ENCODE data around the gene GPR61.

GPR61 gene

GRCh38 chr1:109573785-109574184 is 34.1 kb downstream of the GPR61 start:
- no peak overlapping the region for H3K27ac ChIP-seq (ENCODE audit: extremely low read depth, low read depth, low read length)
- H3K4me3 ChIP-seq (ENCODE audit: low read depth, low read length): no peak overlapping the region
- no peak for TF ChIP-seq HOXC10 (CRISPR knock-in tag; IDR thresholded peaks at IDR 0.05)
- TF ChIP-seq ZNF747 (tag by site-specific recombination; IDR thresholded peaks at IDR 0.05): no peak
- TF ChIP-seq ZNF639 (tag by site-specific recombination; IDR thresholded peaks at IDR 0.05): no peak
- no peak for TF ChIP-seq ZNF10 (tag by site-specific recombination; IDR thresholded peaks at IDR 0.05)
- TF ChIP-seq GLI2 (tag by site-specific recombination; IDR thresholded peaks at IDR 0.05; ENCODE audit: borderline replicate concordance, low read depth): no peak
- TF ChIP-seq ZNF18 (tag by site-specific recombination; IDR thresholded peaks at IDR 0.05): no peak
- TF ChIP-seq ZNF2 (tag by site-specific recombination; IDR thresholded peaks at IDR 0.05): no peak
- no peak for TF ChIP-seq ZNF23 (tag by site-specific recombination; IDR thresholded peaks at IDR 0.05; ENCODE audit: borderline replicate concordance)
- CTCF ChIA-PET: interaction anchor here (0.6 kb wide), 2 partner anchors 234 to 877 kb away, joined by 3 to 4 read pairs; partner anchors contain the start of gene PROK1
- POLR2A ChIA-PET: interaction anchor here (1.7 kb wide), 1 partner anchor 26 kb away, joined by 5 read pairs; the partner anchor contains the start of gene GNAI3
- peaks cover 24% of the 10 kb centered on the region for H3K4me1 ChIP-seq (ENCODE audit: control insufficient read depth, insufficient read depth, low read length)
- H3K36me3 ChIP-seq (ENCODE audit: control insufficient read depth in 2 of 2, insufficient read depth in 1 of 2, low read length in 2 of 2): peaks cover 7 to 20% of the 10 kb centered on the region in 2 experiments
- no peaks in the 10 kb centered on the region for H3K9me3 ChIP-seq (ENCODE audit: control insufficient read depth, insufficient read depth, low read depth, low read length)

GRCh38 chr1:109578947-109579443 is 39.3 kb downstream of the GPR61 start:
- H3K27ac ChIP-seq (ENCODE audit: extremely low read depth, low read depth, low read length): no peak overlapping the region
- ChIA-PET CTCF (interaction anchor here (0.6 to 0.9 kb wide), 2 partner anchors 23 to 61 kb away, joined by 3 to 4 read pairs; no protein-coding TSS in a partner anchor), POLR2A (interaction anchor here (1.2 kb wide), 1 partner anchor 30 kb away, joined by 5 read pairs; the partner anchor contains the start of gene GNAI3)
- H3K9me3 ChIP-seq (ENCODE audit: control insufficient read depth, insufficient read depth, low read depth, low read length): no peaks in the 10 kb centered on the region
- no peaks in the 10 kb centered on the region; the same call in 1 of the 2 replicates for H3K4me1 ChIP-seq (ENCODE audit: control insufficient read depth, insufficient read depth, low read length)
- no peak for TF ChIP-seq ZSCAN18 (tag by site-specific recombination; IDR thresholded peaks at IDR 0.05)
- TF ChIP-seq ZNF10 (tag by site-specific recombination; IDR thresholded peaks at IDR 0.05): no peak
- TF ChIP-seq ZNF623 (tag by site-specific recombination; IDR thresholded peaks at IDR 0.05): no peak
- TF ChIP-seq ZFP3 (tag by site-specific recombination; IDR thresholded peaks at IDR 0.05; ENCODE audit: low read depth): no peak
- no peak for TF ChIP-seq ATF2 (tag by site-specific recombination; IDR thresholded peaks at IDR 0.05; ENCODE audit: low read depth)
- no peak for TF ChIP-seq ZNF610 (tag by site-specific recombination; IDR thresholded peaks at IDR 0.05; ENCODE audit: borderline replicate concordance)
- no peak for TF ChIP-seq ZSCAN5A (tag by site-specific recombination; IDR thresholded peaks at IDR 0.05)
- TF ChIP-seq ZNF707 (tag by site-specific recombination; IDR thresholded peaks at IDR 0.05): no peak
- TF ChIP-seq ZNF670 (tag by site-specific recombination; IDR thresholded peaks at IDR 0.05; ENCODE audit: low read depth): no peak
- TF ChIP-seq ZNF629 (tag by site-specific recombination; IDR thresholded peaks at IDR 0.05): no peak
- no peak for TF ChIP-seq ZNF341 (tag by site-specific recombination; IDR thresholded peaks at IDR 0.05; ENCODE audit: low read depth)
- no peak for TF ChIP-seq BCL11B (tag by site-specific recombination; IDR thresholded peaks at IDR 0.05; ENCODE audit: low read depth)
- TF ChIP-seq ZNF621 (tag by site-specific recombination; IDR thresholded peaks at IDR 0.05): no peak
- TF ChIP-seq ZNF146 (tag by site-specific recombination; IDR thresholded peaks at IDR 0.05): no peak
- TF ChIP-seq ZNF302 (tag by site-specific recombination; IDR thresholded peaks at IDR 0.05; ENCODE audit: low read depth): no peak
- TF ChIP-seq ZNF624 (tag by site-specific recombination; IDR thresholded peaks at IDR 0.05): no peak
- peaks cover 30 to 48% of the 10 kb centered on the region in 2 experiments for H3K36me3 ChIP-seq (ENCODE audit: control insufficient read depth in 2 of 2, insufficient read depth in 1 of 2, low read length in 2 of 2)
- H3K4me3 ChIP-seq (ENCODE audit: low read depth, low read length): no peak overlapping the region
